Measurements from ENCODE around the gene ZFP91.

Gene ZFP91

GRCh38 chr11:58616594-58616993 is 37.7 kb downstream of the ZFP91 start:
- TF ChIP-seq CTCF (IDR thresholded peaks at IDR 0.05; ENCODE audit: low read depth, low read length, missing control alignments), result no peak
- no peak overlapping the region for H3K4me3 ChIP-seq (ENCODE audit: low read depth, low read length)
- H3K36me3 ChIP-seq (replicated peaks), result peaks cover 59% of the 10 kb centered on the region
- H3K27me3 ChIP-seq (replicated peaks), result no peaks in the 10 kb centered on the region
- H3K27ac ChIP-seq, result peak overlapping the region; percentile 15
- in situ Hi-C loops (cut with HindIII; ENCODE audit: low pct_ligation_motif_present, low sequenced_read_pairs), result no loop called here
- DNase-seq, result peak; percentile 87

- peaks cover 50% of the 10 kb centered on the region for H3K36me3 ChIP-seq (replicated peaks)
- in situ Hi-C loops (cut with HindIII; ENCODE audit: low pct_ligation_motif_present, low sequenced_read_pairs), result no loop called here
- no peaks in the 10 kb centered on the region for H3K27me3 ChIP-seq (replicated peaks)
- DNase-seq, result no peak
- no peak overlapping the region for H3K4me3 ChIP-seq (ENCODE audit: low read depth, low read length)
- no peak overlapping the region for H3K27ac ChIP-seq
- peak; percentile 18 for TF ChIP-seq CTCF (IDR thresholded peaks at IDR 0.05; ENCODE audit: low read depth, low read length, missing control alignments)
Observed at GRCh38 chr11:58617976-58618557, 39.2 kb downstream of the ZFP91 start.

GRCh38 chr11:58621586-58622262 is 42.9 kb downstream of the ZFP91 start:
- no peak overlapping the region for H3K27ac ChIP-seq
- H3K36me3 ChIP-seq (replicated peaks), result peaks cover 38% of the 10 kb centered on the region
- no peak for DNase-seq
- no peak for TF ChIP-seq CTCF (IDR thresholded peaks at IDR 0.05; ENCODE audit: low read depth, low read length, missing control alignments)
- H3K4me3 ChIP-seq (ENCODE audit: low read depth, low read length), result no peak overlapping the region
- in situ Hi-C loops (cut with HindIII; ENCODE audit: low pct_ligation_motif_present, low sequenced_read_pairs), result no loop called here
- H3K27me3 ChIP-seq (replicated peaks), result no peaks in the 10 kb centered on the region

GRCh38 chr11:58622344-58622743 is 43.5 kb downstream of the ZFP91 start, which contains the start of gene CNTF:
Gene CNTF (plus strand): TSS chr11:58622665. CDS start chr11:58622753, 88 bp downstream.
- in situ Hi-C loops (cut with HindIII; ENCODE audit: low pct_ligation_motif_present, low sequenced_read_pairs), result no loop called here
- Histone ChIP-seq H3K36me3 (replicated peaks) (peaks cover 32% of the 10 kb centered on the region), H3K27ac (no peak within 1 kb of the TSS), H3K27me3 (replicated peaks) (no peaks in the 10 kb centered on the region), H3K4me3 (ENCODE audit: low read depth, low read length) (no peak within 1 kb of the TSS)
- DNase-seq, result peak; percentile 32
- TF ChIP-seq CTCF (IDR thresholded peaks at IDR 0.05; ENCODE audit: low read depth, low read length, missing control alignments), result no peak

- no peak overlapping the region for H3K4me3 ChIP-seq (ENCODE audit: low read depth, low read length)
- in situ Hi-C loops (cut with HindIII; ENCODE audit: low pct_ligation_motif_present, low sequenced_read_pairs), result no loop called here
- H3K27ac ChIP-seq, result no peak overlapping the region
- H3K36me3 ChIP-seq (replicated peaks), result peaks cover 17% of the 10 kb centered on the region
- no peaks in the 10 kb centered on the region for H3K27me3 ChIP-seq (replicated peaks)
- no peak for DNase-seq
- TF ChIP-seq CTCF (IDR thresholded peaks at IDR 0.05; ENCODE audit: low read depth, low read length, missing control alignments), result no peak
Observed at GRCh38 chr11:58625086-58625485, 46.2 kb downstream of the ZFP91 start.

All from brain microvascular endothelial cell (primary cell).